ENCODE measurements around the gene FANCF.

- TF ChIP-seq, protein P1, sequence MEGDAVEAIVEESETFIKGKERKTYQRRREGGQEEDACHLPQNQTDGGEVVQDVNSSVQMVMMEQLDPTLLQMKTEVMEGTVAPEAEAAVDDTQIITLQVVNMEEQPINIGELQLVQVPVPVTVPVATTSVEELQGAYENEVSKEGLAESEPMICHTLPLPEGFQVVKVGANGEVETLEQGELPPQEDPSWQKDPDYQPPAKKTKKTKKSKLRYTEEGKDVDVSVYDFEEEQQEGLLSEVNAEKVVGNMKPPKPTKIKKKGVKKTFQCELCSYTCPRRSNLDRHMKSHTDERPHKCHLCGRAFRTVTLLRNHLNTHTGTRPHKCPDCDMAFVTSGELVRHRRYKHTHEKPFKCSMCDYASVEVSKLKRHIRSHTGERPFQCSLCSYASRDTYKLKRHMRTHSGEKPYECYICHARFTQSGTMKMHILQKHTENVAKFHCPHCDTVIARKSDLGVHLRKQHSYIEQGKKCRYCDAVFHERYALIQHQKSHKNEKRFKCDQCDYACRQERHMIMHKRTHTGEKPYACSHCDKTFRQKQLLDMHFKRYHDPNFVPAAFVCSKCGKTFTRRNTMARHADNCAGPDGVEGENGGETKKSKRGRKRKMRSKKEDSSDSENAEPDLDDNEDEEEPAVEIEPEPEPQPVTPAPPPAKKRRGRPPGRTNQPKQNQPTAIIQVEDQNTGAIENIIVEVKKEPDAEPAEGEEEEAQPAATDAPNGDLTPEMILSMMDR (IDR thresholded peaks at IDR 0.05): no peak
- no peak for TF ChIP-seq POLR2AphosphoS5 (IDR thresholded peaks at IDR 0.05; ENCODE audit: insufficient read depth in 1 of 2, low read depth in 1 of 2)
Measured at GRCh38 chr11:22617868-22618267, 7.8 kb downstream of the FANCF start.
